PC-9 (cell line): Measurements from ENCODE around the gene GRIA1.

Experiments
- CTCF ChIP-seq: fragments of 200-600 bp; sonication (generic); conservative IDR thresholded peaks from 2 replicates; pipeline ENCODE4 v1.6.1; 2017; ENCODE audit warnings: mixed run types, antibody characterized with exemption, mild to moderate bottlenecking, moderate library complexity
- EZH2 ChIP-seq: fragments of 200-600 bp; sonication (generic); IDR thresholded peaks from 2 replicates; pipeline ENCODE4 v1.8.0; 2017; ENCODE audit warnings: antibody characterized with exemption, low read depth

DNA sequence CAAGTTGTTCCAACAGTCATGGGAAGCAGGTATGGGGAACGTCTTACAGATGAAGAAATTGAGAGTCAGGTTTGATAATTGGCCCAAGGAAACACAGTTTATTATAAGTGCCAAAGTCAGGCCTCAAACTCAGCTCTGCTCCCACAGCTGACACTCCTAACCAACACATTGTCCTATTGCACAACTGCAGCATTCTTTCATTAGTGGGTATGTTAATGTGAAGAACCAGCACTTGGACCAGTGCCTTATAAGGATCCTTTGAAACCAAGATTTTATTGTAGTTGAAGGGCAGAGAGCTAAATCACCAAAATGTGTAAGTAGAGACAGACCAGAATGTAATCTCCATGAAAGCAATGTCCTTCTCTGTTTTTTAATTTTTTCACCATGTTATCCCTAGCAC lies 56.1 kb downstream of the GRIA1 start:
- TF ChIP-seq EZH2 (no peak), CTCF (no peak)
